D721Med (cell line): ENCODE measurements around the gene COQ2.

ENCODE experiments used
- DNase-seq: peaks from one replicate; pipeline ENCODE4 v3.0.0; 2011; ENCODE audit warnings: low spot score; ENCODE audit not compliant: insufficient read length
- FAIRE-seq: peaks from 2 replicates; lab custom pipeline; 2011; peaks lifted over from hg19 to GRCh38; lab: Jason Lieb, UNC
- TF ChIP-seq, protein P1 (sequence below): IDR thresholded peaks from 2 replicates; pipeline ENCODE4 v1.5.1; 2012; ENCODE audit warnings: mild to moderate bottlenecking, control low read depth; ENCODE audit not compliant: insufficient read depth; ENCODE audit errors: missing control alignments

Gene COQ2

DNA sequence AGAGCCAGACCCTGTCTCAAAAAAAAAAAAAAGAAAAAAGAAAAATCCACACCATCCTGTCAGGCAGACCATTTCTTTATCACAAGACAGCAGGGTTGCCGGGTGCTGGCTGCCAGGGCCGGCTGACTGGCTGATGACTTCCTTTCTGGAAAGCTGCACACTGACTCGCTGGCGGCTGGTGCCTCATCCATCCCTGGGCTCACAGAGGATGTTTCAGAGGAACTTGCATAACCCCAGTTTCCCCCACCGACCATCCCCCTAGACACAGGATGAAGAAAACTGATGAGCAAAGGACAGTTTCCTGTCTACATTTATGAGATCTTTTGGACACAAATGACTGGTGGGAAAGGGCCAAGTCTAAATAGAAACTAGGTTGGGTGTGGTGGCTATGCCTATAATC, 36.0 kb upstream of the COQ2 start:
- DNase-seq (no peak), FAIRE-seq (no peak)
- TF ChIP-seq, protein P1, sequence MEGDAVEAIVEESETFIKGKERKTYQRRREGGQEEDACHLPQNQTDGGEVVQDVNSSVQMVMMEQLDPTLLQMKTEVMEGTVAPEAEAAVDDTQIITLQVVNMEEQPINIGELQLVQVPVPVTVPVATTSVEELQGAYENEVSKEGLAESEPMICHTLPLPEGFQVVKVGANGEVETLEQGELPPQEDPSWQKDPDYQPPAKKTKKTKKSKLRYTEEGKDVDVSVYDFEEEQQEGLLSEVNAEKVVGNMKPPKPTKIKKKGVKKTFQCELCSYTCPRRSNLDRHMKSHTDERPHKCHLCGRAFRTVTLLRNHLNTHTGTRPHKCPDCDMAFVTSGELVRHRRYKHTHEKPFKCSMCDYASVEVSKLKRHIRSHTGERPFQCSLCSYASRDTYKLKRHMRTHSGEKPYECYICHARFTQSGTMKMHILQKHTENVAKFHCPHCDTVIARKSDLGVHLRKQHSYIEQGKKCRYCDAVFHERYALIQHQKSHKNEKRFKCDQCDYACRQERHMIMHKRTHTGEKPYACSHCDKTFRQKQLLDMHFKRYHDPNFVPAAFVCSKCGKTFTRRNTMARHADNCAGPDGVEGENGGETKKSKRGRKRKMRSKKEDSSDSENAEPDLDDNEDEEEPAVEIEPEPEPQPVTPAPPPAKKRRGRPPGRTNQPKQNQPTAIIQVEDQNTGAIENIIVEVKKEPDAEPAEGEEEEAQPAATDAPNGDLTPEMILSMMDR: no peak

DNA sequence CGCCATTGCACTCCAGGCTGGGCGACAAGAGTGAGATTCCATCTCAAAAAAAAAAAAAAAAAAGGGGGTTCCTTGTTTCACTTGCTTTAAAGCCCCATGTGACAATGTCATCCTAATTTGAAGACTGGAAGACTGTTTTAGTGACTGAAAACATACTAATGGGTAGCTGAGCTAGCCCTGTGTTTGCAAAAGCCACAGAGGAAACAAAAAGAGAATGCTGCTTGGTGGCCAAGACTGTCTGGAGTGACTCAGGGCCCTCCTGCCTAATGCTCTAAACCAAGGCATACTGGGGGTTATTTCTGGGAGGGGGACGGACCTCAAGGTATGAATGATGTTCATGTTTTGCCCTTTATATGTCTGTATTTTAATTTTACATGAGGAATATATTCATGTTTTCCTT, 34.1 kb upstream of the COQ2 start:
- TF ChIP-seq, protein P1: no peak
- DNase-seq (no peak), FAIRE-seq (no peak)

DNA sequence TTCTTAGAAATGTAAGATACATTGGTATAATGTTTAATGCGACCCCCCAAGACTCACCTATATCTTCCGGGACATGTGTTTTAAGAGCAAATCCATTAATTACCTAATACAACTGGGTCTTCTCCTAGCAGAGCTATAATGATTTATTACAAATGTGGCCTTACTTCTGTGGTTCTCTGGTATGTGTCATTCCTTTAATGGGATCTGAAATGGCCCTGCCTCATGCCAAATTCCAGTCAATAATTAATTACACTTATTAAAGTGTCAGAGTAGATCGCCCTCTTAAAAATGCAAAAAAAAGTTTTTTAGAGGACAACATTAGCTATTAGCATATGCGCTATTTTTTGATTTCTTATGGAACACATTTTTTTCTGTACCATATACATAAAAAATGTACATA, 33.1 kb upstream of the COQ2 start:
- TF ChIP-seq, protein P1: no peak
- DNase-seq (no peak), FAIRE-seq (no peak)

DNA sequence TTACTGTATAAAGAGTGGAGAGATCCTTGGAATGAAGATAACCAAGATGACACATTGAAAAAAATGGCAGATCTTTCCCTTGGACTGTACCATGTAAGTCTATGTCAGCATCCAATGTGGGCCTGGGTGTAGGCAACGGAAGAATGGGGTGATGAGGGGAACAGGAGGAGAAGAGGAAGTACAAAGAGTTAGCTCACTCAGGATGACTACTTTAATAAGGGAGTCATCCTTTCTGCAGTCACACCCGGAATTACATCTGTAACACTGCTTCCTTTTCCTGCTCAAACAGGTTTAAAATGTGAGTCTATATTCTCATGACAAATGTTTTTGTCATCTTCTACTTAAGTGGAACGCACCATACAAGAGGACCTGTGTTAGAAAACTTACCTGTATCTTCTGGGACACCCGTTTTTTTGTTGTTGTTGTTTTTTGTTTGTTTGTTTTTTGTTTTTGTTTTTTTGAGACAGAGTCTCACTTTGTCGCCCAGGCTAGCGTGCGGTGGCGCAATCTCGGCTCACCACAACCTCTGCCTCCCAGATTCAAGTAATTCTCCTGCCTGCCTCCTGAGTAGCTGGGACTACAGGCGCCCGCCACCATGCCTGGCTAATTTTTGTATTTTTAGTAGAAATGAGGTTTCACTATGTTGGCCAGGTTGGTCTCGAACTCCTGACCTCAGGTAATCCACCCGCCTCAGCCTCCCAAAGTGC, 32.0 kb upstream of the COQ2 start:
- TF ChIP-seq, protein P1: no peak
- no peak for DNase-seq
- no peak for FAIRE-seq

DNA sequence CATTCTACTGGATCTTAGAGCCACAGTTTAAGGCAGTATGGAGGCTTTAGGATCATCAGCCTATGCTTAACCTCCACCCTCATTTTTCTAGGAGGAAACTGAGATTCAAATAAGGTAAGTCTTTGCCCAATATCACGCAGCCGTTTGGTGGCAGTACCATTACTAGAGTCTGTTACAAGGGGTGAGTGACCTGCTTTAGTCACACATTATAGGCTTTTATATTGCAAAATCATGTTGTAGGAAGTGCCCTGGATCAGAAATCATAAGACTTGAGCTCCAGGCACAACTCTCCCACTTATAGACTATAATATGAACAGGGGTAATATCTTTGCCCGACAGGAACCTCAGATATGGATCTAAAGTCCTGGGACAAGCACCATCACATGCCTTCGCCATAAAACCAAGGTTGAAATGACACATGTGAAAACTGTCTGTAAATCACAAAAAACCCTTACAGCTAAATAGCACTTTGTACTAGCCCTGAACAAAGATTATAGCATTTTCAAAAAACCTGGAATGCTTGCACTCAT, 30.8 kb upstream of the COQ2 start:
- FAIRE-seq: no peak
- DNase-seq: no peak

DNA sequence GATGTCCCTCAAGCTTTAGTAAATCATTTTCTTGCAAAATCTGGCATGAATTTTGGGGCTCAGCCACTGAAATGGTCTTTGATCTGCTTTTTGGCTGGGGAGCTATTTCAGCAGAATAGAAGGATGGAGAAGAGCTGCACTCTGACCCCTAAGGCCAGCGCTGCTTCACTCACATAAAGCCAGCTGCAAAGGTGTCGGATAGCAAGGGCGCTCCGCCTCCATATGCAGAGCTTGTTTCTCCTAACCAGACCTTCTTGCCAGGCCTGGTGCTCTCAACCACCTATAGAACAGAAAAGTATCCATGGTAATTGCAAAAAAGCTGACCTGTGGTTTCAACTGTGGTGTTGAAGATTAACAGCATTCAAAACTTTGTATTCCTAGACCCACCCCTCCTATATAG, 24.1 kb upstream of the COQ2 start:
- DNase-seq (no peak), FAIRE-seq (no peak)
- TF ChIP-seq, protein P1: no peak

More for the DNA sequence above, 30.8 kb upstream of the COQ2 start:
- TF ChIP-seq, protein P1: no peak

DNA sequence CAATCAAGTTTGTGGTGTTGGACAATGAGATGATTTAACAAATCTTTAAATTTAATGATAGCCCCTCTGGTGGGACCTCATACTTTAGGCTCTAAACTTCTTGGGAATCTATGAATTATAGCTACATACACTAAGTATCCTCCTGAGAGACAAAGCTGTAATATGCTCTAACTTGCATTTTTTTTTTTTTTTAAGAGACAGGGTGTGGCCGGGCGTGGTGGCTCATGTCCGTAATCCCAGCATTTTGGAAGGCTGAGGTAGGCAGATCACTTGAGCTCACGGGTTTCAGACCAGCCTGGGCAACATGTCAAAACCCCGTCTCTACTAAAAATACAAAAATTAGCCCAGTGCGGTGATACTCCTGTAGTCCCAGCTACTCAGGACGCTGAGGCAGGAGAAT, 23.3 kb upstream of the COQ2 start:
- TF ChIP-seq, protein P1: no peak
- FAIRE-seq (no peak), DNase-seq (no peak)
